Natural killer cell (primary cell): Measurements from ENCODE around the gene PTOV1. TPM values are rescaled to one million over a fixed set of nuclear protein-coding genes. Genes with fewer than 3 reads are reported as not detected.

Experiments used
- ATAC-seq, 3 donors: fragments of 150-1000 bp in 2 of 3; fragments of 200-7000 bp in 1 of 3; cut with Tn5 transposase; 1 replicate in 1 of 3; 2 replicates in 2 of 3; pipeline ENCODE4 v1.10.0; 2021; ENCODE audit warnings: mild to moderate bottlenecking in 2 of 3, moderate library complexity in 2 of 3
- DNase-seq, 2 donors: peaks; one replicate each; pipeline versions ENCODE4 v3.0.0 to v3.0.0-alpha.2; 2013 to 2021; ENCODE audit warnings: mixed read lengths in 1 of 2
- H3K27ac ChIP-seq: one replicate; pipeline ENCODE4 v1.5.1; 2013; ENCODE audit warnings: mild to moderate bottlenecking, low read length
- H3K27me3 ChIP-seq: one replicate; pipeline ENCODE4 v1.6.1; 2013; ENCODE audit warnings: low read length; ENCODE audit not compliant: control insufficient read depth, insufficient read depth
- H3K36me3 ChIP-seq: one replicate; pipeline ENCODE4 v1.6.1; 2013; ENCODE audit warnings: low read length; ENCODE audit not compliant: control insufficient read depth, insufficient read depth
- H3K4me1 ChIP-seq: one replicate; pipeline ENCODE4 v1.6.1; 2013; ENCODE audit warnings: low read length; ENCODE audit not compliant: control insufficient read depth, insufficient read depth
- H3K4me3 ChIP-seq: one replicate; pipeline ENCODE4 v1.5.1; 2013; ENCODE audit warnings: low read length
- H3K9me3 ChIP-seq: one replicate; pipeline ENCODE4 v1.6.1; 2013; ENCODE audit warnings: low read length; ENCODE audit not compliant: control insufficient read depth, insufficient read depth
- H3K27ac Mint-ChIP-seq, 2 donors: one replicate each; pipeline ENCODE4 v1.8.0; 2022; ENCODE audit warnings: mild to moderate bottlenecking in 2 of 2, mixed read lengths in 2 of 2, moderate library complexity in 1 of 2
- H3K27me3 Mint-ChIP-seq, 2 donors: one replicate each; pipeline ENCODE4 v1.8.0; 2022; ENCODE audit warnings: low read depth in 2 of 2, mixed read lengths in 2 of 2
- H3K36me3 Mint-ChIP-seq: one replicate; pipeline ENCODE4 v1.8.0; 2022; ENCODE audit warnings: mixed read lengths
- H3K4me1 Mint-ChIP-seq, 2 donors: one replicate each; pipeline ENCODE4 v1.8.0; 2022; ENCODE audit warnings: mixed read lengths in 2 of 2
- H3K4me3 Mint-ChIP-seq: one replicate; pipeline ENCODE4 v1.8.0; 2022; ENCODE audit warnings: mild to moderate bottlenecking, moderate library complexity, mixed read lengths
- H3K9me3 Mint-ChIP-seq, 2 donors: one replicate each; pipeline ENCODE4 v1.8.0; 2022; ENCODE audit warnings: mixed read lengths in 2 of 2
- WGBS: methylation state at CpG from one replicate; pipeline ENCODE4 v1.1.7; 2013; ENCODE audit warnings: missing lambda C conversion rate; ENCODE audit not compliant: insufficient coverage; 5-methylcytosine and 5-hydroxymethylcytosine counted together
- intact Hi-C: fragments of 100-400 bp; cut with micrococcal nuclease; formaldehyde crosslinking; loops from one replicate; pipeline ENCODE4 v1.14.2; 2022
- total RNA-seq, 4 donors: library from RNA; stranded (reverse); fragments of 120-200 nt in 1 of 4; gene quantifications; one replicate each; pipeline versions ENCODE4 v1.2.3 to v1.2.4, GENCODE V29; 2013 to 2022
- TF ChIP-seq, protein P1 (sequence below): fragments of 200-600 bp; IDR thresholded peaks from one replicate; pipeline ENCODE4 v1.8.0; 2022; ENCODE audit warnings: antibody characterized with exemption

The PTOV1 gene
- total RNA-seq, 3 donors from 2014 or later (not counting 1 experiment from before 2014, with no cell fraction given) = 116 to 132 (median 128) TPM

DNA sequence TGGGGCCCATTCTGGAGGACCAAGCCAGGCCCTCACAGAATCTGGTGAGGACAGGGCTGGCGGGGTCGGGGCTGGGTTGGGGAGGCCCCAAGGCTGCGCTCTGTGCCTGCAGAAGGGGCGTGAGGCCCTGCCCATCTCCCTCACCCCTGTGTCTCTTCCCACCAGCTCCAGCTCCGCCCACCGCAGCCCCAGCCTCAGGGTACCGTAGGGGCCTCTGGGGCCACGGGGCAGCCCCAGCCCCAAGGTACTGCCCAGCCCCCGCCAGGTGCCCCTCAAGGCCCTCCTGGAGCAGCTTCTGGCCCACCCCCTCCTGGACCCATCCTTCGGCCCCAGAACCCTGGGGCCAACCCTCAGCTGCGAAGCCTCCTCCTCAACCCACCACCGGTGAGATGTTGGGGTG, 15.4 kb upstream of the PTOV1 start:
- no peak overlapping the region for H3K27ac ChIP-seq
- H3K36me3 ChIP-seq = peaks cover 65% of the 10 kb centered on the region
- no peaks in the 10 kb centered on the region for H3K9me3 ChIP-seq
- Mint-ChIP-seq H3K27me3 (no peaks in the 10 kb centered on the region), H3K4me1 (peaks cover 15 to 23% of the 10 kb centered on the region in 2 donors), H3K27ac (no peak overlapping the region), H3K36me3 (no peaks in the 10 kb centered on the region), H3K9me3 (no peaks in the 10 kb centered on the region), H3K4me3 (no peak overlapping the region)
- H3K4me1 ChIP-seq = no peaks in the 10 kb centered on the region
- WGBS = 97% methylated on average over 9 of the region's 12 CpGs
- H3K4me3 ChIP-seq = no peak overlapping the region
- TF ChIP-seq, protein P1, sequence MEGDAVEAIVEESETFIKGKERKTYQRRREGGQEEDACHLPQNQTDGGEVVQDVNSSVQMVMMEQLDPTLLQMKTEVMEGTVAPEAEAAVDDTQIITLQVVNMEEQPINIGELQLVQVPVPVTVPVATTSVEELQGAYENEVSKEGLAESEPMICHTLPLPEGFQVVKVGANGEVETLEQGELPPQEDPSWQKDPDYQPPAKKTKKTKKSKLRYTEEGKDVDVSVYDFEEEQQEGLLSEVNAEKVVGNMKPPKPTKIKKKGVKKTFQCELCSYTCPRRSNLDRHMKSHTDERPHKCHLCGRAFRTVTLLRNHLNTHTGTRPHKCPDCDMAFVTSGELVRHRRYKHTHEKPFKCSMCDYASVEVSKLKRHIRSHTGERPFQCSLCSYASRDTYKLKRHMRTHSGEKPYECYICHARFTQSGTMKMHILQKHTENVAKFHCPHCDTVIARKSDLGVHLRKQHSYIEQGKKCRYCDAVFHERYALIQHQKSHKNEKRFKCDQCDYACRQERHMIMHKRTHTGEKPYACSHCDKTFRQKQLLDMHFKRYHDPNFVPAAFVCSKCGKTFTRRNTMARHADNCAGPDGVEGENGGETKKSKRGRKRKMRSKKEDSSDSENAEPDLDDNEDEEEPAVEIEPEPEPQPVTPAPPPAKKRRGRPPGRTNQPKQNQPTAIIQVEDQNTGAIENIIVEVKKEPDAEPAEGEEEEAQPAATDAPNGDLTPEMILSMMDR = no peak
- intact Hi-C loops = no loop called here
- no peak for DNase-seq
- H3K27me3 ChIP-seq = no peaks in the 10 kb centered on the region
- ATAC-seq = no peak

DNA sequence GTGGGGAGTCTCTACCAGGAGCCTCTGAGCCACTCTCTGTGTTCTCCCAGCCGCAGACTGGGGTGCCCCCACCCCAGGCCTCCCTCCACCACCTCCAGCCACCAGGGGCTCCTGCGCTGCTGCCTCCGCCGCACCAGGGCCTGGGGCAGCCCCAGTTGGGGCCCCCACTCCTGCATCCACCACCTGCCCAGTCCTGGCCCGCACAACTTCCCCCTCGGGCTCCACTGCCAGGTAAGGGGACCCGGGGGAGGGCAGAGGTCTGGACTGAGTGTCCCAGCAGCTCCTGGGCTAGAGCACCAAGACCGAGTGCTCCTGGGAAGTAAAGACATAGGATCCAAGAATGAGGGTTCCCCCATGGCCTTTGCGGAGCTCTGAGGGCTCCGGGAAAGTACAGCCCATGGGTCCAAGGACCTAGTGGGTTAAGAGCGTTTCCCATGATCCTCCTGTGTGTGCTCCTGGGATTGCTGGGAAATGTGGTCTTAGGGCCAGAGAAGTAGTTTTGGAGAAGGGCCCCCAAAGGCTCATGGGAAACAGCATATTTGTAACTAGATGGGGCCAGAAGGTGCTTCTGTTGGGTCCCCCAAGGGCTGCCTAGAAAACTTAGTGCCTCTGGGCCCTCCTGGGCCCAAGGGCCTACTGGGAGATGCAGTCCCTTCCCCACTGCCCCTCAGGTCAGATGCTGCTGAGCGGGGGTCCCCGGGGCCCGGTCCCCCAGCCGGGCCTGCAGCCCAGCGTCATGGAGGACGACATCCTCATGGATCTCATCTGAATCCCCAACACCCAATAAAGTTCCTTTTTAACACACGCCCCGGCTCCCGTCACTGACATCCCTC, 14.6 kb upstream of the PTOV1 start:
- intact Hi-C loops = no loop called here
- H3K27ac ChIP-seq = no peak overlapping the region
- H3K27me3 ChIP-seq = no peaks in the 10 kb centered on the region
- Mint-ChIP-seq H3K4me1 (peaks cover 15 to 23% of the 10 kb centered on the region in 2 donors), H3K9me3 (no peaks in the 10 kb centered on the region), H3K27ac (no peak overlapping the region), H3K36me3 (no peaks in the 10 kb centered on the region), H3K27me3 (no peaks in the 10 kb centered on the region), H3K4me3 (no peak overlapping the region)
- WGBS = 97% methylated on average over 20 of the region's 20 CpGs
- no peak overlapping the region for H3K4me3 ChIP-seq
- DNase-seq = no peak
- H3K9me3 ChIP-seq = no peaks in the 10 kb centered on the region
- ATAC-seq = no peak
- H3K4me1 ChIP-seq = no peaks in the 10 kb centered on the region
- H3K36me3 ChIP-seq = peaks cover 57% of the 10 kb centered on the region
- TF ChIP-seq, protein P1 = no peak

DNA sequence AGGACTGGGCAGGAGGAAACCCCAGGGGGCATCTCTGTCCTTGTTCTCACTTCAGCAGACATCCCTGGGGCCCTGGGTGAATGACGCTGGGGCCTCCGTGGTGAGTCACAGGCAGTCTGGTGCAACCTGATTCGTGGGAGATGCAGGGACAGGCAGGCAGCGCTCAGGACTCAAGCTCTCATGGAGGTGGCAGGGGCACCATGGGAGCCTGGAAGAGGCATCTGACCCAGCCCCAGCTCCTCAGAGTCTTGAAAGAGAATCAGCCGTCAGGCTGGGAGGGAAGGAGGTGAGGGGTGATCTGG, 14.0 kb upstream of the PTOV1 start:
- DNase-seq = no peak
- Histone ChIP-seq H3K4me1 (no peaks in the 10 kb centered on the region), H3K27me3 (no peaks in the 10 kb centered on the region), H3K4me3 (no peak overlapping the region), H3K36me3 (peaks cover 54% of the 10 kb centered on the region), H3K27ac (no peak overlapping the region), H3K9me3 (no peaks in the 10 kb centered on the region)
- WGBS = 97% methylated on average over 5 of the region's 5 CpGs
- H3K4me3 Mint-ChIP-seq = no peak overlapping the region
- ATAC-seq = no peak
- peak overlapping the region in 1 of 2 donors; percentile 44 for H3K27ac Mint-ChIP-seq
- H3K9me3 Mint-ChIP-seq = no peaks in the 10 kb centered on the region
- peaks cover 15 to 23% of the 10 kb centered on the region in 2 donors for H3K4me1 Mint-ChIP-seq
- no peaks in the 10 kb centered on the region for H3K27me3 Mint-ChIP-seq
- TF ChIP-seq, protein P1 = no peak
- no peaks in the 10 kb centered on the region for H3K36me3 Mint-ChIP-seq
- intact Hi-C loops = no loop called here

DNA sequence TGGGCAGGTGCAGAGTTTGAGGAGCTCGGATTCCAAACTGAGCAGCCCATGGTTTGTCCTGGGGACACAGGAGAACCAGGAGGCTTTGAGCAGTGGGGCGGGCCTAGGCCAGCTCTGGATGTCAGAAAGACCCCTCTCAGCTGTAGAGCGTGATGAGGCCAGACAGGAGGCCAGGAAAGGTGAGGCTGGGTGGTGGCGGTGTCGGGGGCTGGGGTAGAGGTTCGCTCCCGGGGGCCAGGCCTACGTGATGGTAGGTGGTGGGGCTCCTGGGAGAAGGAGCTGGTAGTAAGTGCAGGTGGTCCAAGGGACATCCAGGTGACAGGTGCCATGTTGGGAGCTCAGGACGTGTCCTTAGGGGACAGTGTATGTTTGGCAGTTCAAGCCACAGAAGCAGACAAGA, 13.5 kb upstream of the PTOV1 start:
- ATAC-seq (peak in 1 of 3 donors; percentile 10), DNase-seq (no peak)
- H3K9me3 Mint-ChIP-seq = no peaks in the 10 kb centered on the region
- H3K36me3 ChIP-seq = peaks cover 52% of the 10 kb centered on the region
- TF ChIP-seq, protein P1 = no peak
- peaks cover 12 to 20% of the 10 kb centered on the region in 2 donors for H3K4me1 Mint-ChIP-seq
- no peak overlapping the region for H3K4me3 Mint-ChIP-seq
- peak overlapping the region in 1 of 2 donors; percentile 44 for H3K27ac Mint-ChIP-seq
- H3K27ac ChIP-seq = no peak overlapping the region
- H3K27me3 Mint-ChIP-seq = no peaks in the 10 kb centered on the region
- H3K27me3 ChIP-seq = no peaks in the 10 kb centered on the region
- no peak overlapping the region for H3K4me3 ChIP-seq
- intact Hi-C loops = no loop called here
- H3K36me3 Mint-ChIP-seq = no peaks in the 10 kb centered on the region
- WGBS = 99% methylated on average over 9 of the region's 9 CpGs
- no peaks in the 10 kb centered on the region for H3K4me1 ChIP-seq
- H3K9me3 ChIP-seq = no peaks in the 10 kb centered on the region
